ENCODE data around the gene BRK1. TPM values are rescaled to one million over a fixed set of nuclear protein-coding genes. Genes with fewer than 3 reads are reported as not detected.

Gene BRK1
- polyA plus RNA-seq, 1 donor from 2014 or later = 221 TPM

Other genes with a start within 250 kb of the BRK1 start
- 0.80 TPM for gene CIDEC, start 235.4 kb upstream of the BRK1 start, polyA plus RNA-seq
- gene JAGN1, start 225.1 kb upstream of the BRK1 start, polyA plus RNA-seq = 46.4 TPM
- not detected for gene IL17RE, start 212.8 kb upstream of the BRK1 start, polyA plus RNA-seq
- 6.7 TPM for gene IL17RC, start 198.6 kb upstream of the BRK1 start, polyA plus RNA-seq
- gene CRELD1, start 181.8 kb upstream of the BRK1 start, polyA plus RNA-seq = 17.7 TPM
- 2.0 TPM for gene PRRT3, start 163.3 kb upstream of the BRK1 start, polyA plus RNA-seq
- 69.2 TPM for gene EMC3, start 128.8 kb upstream of the BRK1 start, polyA plus RNA-seq
- 15.2 TPM for gene FANCD2, start 89.2 kb upstream of the BRK1 start, polyA plus RNA-seq
- gene FANCD2OS, start 7.4 kb upstream of the BRK1 start, polyA plus RNA-seq = not detected
- gene VHL, start 26.1 kb downstream of the BRK1 start, polyA plus RNA-seq = 47.3 TPM
- gene IRAK2, start 49.2 kb downstream of the BRK1 start, polyA plus RNA-seq = 8.4 TPM
- gene TATDN2, start 132.8 kb downstream of the BRK1 start, polyA plus RNA-seq = 11.6 TPM
- 1.5 TPM for gene GHRL, start 177.3 kb downstream of the BRK1 start, polyA plus RNA-seq
- 111 TPM for gene SEC13, start 205.4 kb downstream of the BRK1 start, polyA plus RNA-seq